CD4-positive, alpha-beta T cell (primary cell): ENCODE data around the gene IRF3. TPM values are rescaled to one million over a fixed set of nuclear protein-coding genes. Genes with fewer than 3 reads are reported as not detected.

Source experiments
- ATAC-seq: fragments of 200-7000 bp; cut with Tn5 transposase; one replicate; pipeline ENCODE4 v1.10.0; 2022; ENCODE audit warnings: mild to moderate bottlenecking; ENCODE audit not compliant: poor library complexity
- CTCF ChIA-PET: fragments of 350-600 bp; sonication (Branson Sonifier 250); formaldehyde crosslinking; loops from one replicate; lab custom pipeline; 2021; ENCODE audit warnings: antibody characterized with exemption, inconsistent platforms; lab: Charles Lee
- POLR2A ChIA-PET: fragments of 350-600 bp; sonication (Branson Sonifier 250); formaldehyde crosslinking; loops from one replicate; lab custom pipeline; 2021; ENCODE audit warnings: antibody characterized with exemption, inconsistent platforms; lab: Charles Lee
- DNase-seq, 14 experiments: peaks; one replicate each; pipeline ENCODE4 v3.0.0-alpha.2; 2013 to 2020; ENCODE audit warnings: mixed read lengths in 2 of 14
- H3K27ac ChIP-seq, 2 donors: one replicate each; pipeline versions ENCODE4 v1.5.1 to v1.7.0; 2013; ENCODE audit warnings: low read length in 2 of 2, low read depth in 1 of 2, mild to moderate bottlenecking in 1 of 2
- H3K27me3 ChIP-seq, 2 experiments: 1 replicate in 1 of 2; 2 replicates in 1 of 2; pipeline versions ENCODE4 v1.6.1 to v1.7.0; 2013; ENCODE audit warnings: low read length in 2 of 2, control low read depth in 1 of 2, mild to moderate bottlenecking in 1 of 2, moderate library complexity in 1 of 2; ENCODE audit not compliant: insufficient read depth in 2 of 2, control insufficient read depth in 1 of 2
- H3K36me3 ChIP-seq: one replicate; pipeline ENCODE4 v1.6.1; 2013; ENCODE audit warnings: low read length, control low read depth; ENCODE audit not compliant: insufficient read depth
- H3K4me1 ChIP-seq: one replicate; pipeline ENCODE4 v1.6.1; 2013; ENCODE audit warnings: low read length, control low read depth; ENCODE audit not compliant: insufficient read depth
- H3K4me3 ChIP-seq: one replicate; pipeline ENCODE4 v1.5.1; 2013; ENCODE audit warnings: mild to moderate bottlenecking, low read length, moderate library complexity
- H3K9me3 ChIP-seq, 2 experiments: 1 replicate in 1 of 2; 2 replicates in 1 of 2; pipeline versions ENCODE4 v1.6.1 to v1.7.0; 2013; ENCODE audit warnings: low read length in 2 of 2, mild to moderate bottlenecking in 2 of 2, control low read depth in 1 of 2, moderate library complexity in 1 of 2; ENCODE audit not compliant: control insufficient read depth in 1 of 2, insufficient read depth in 1 of 2
- H3K27ac Mint-ChIP-seq: one replicate; pipeline ENCODE4 v1.8.0; 2020; ENCODE audit warnings: mixed read lengths
- H3K27me3 Mint-ChIP-seq: one replicate; pipeline ENCODE4 v1.8.0; 2021; ENCODE audit warnings: mixed read lengths
- H3K36me3 Mint-ChIP-seq: one replicate; pipeline ENCODE4 v1.8.0; 2021; ENCODE audit warnings: low read depth, mixed read lengths
- H3K4me1 Mint-ChIP-seq: one replicate; pipeline ENCODE4 v1.8.0; 2021; ENCODE audit warnings: low read depth, mixed read lengths
- H3K4me3 Mint-ChIP-seq: one replicate; pipeline ENCODE4 v1.8.0; 2020; ENCODE audit warnings: mild to moderate bottlenecking, mixed read lengths
- H3K9me3 Mint-ChIP-seq: one replicate; pipeline ENCODE4 v1.8.0; 2020; ENCODE audit warnings: mixed read lengths
- intact Hi-C, 2 experiments: fragments of 100-400 bp; cut with DNase I in 1 of 2; cut with micrococcal nuclease in 1 of 2; formaldehyde crosslinking; loops; one replicate each; pipeline versions ENCODE4 v1.15.1 to v1.9.0; 2023 to 2025; cut with DNase I, micrococcal nuclease
- total RNA-seq, 174 experiments: library from RNA in 2 of 174; stranded (reverse) in 2 of 174; gene quantifications; one replicate each; pipeline ENCODE4 v1.2.3 and lab custom pipeline; 2021 to 2026
- TF ChIP-seq, protein P1 (sequence below): fragments of 200-600 bp; IDR thresholded peaks from one replicate; pipeline ENCODE4 v1.8.0; 2022; ENCODE audit warnings: antibody characterized with exemption, mild to moderate bottlenecking

The IRF3 gene
- total RNA-seq, 2 experiments from 2014 or later, result 109 to 119 TPM

DNA sequence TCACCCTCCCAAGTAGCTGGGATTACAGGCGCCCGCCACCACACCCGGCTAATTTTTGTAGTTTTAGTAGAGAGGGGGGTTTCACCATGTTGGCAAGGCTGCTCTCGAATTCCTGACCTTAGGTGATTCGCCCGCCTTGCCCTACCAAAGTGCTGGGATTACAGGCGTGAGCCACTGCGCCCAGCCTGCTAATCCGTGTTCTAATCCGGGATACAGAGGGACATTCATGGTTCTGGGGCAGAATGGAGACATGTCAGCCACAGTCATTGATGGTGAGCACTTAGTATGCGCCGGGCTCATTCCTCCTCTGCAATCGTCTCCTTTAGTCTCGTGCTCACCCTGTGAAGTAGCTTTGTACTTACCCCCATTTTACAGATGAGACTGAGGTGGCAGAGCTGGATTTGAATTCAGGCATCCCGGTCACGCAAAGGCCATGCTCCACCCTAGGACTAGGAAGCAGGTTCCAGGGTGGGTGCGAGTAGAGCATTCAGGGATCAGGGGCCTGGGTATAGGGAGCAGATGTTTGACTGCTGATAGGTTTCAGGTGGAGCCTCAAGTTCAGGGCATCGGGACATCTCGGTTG lies 34.0 kb downstream of the IRF3 start:
- no peaks in the 10 kb centered on the region for H3K4me1 Mint-ChIP-seq
- Histone ChIP-seq H3K4me1 (no peaks in the 10 kb centered on the region), H3K27me3 (no peaks in the 10 kb centered on the region), H3K27ac (no peak overlapping the region), H3K9me3 (no peaks in the 10 kb centered on the region), H3K4me3 (no peak overlapping the region), H3K36me3 (peaks cover 5% of the 10 kb centered on the region)
- CTCF ChIA-PET, result no interaction called here
- no peak overlapping the region for H3K27ac Mint-ChIP-seq
- intact Hi-C loops, result no loop called here
- H3K27me3 Mint-ChIP-seq, result no peaks in the 10 kb centered on the region
- DNase-seq, result no peak
- TF ChIP-seq, protein P1, sequence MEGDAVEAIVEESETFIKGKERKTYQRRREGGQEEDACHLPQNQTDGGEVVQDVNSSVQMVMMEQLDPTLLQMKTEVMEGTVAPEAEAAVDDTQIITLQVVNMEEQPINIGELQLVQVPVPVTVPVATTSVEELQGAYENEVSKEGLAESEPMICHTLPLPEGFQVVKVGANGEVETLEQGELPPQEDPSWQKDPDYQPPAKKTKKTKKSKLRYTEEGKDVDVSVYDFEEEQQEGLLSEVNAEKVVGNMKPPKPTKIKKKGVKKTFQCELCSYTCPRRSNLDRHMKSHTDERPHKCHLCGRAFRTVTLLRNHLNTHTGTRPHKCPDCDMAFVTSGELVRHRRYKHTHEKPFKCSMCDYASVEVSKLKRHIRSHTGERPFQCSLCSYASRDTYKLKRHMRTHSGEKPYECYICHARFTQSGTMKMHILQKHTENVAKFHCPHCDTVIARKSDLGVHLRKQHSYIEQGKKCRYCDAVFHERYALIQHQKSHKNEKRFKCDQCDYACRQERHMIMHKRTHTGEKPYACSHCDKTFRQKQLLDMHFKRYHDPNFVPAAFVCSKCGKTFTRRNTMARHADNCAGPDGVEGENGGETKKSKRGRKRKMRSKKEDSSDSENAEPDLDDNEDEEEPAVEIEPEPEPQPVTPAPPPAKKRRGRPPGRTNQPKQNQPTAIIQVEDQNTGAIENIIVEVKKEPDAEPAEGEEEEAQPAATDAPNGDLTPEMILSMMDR, result no peak
- no peaks in the 10 kb centered on the region for H3K9me3 Mint-ChIP-seq
- H3K36me3 Mint-ChIP-seq, result peaks cover 12% of the 10 kb centered on the region
- POLR2A ChIA-PET, result interaction anchor here (1.5 to 2.5 kb wide), 4 partner anchors 8 to 45 kb away, joined by 3 to 11 read pairs (median 10); partner anchors contain the start of genes PRMT1 and RRAS
- no peak overlapping the region for H3K4me3 Mint-ChIP-seq
- ATAC-seq, result no peak

DNA sequence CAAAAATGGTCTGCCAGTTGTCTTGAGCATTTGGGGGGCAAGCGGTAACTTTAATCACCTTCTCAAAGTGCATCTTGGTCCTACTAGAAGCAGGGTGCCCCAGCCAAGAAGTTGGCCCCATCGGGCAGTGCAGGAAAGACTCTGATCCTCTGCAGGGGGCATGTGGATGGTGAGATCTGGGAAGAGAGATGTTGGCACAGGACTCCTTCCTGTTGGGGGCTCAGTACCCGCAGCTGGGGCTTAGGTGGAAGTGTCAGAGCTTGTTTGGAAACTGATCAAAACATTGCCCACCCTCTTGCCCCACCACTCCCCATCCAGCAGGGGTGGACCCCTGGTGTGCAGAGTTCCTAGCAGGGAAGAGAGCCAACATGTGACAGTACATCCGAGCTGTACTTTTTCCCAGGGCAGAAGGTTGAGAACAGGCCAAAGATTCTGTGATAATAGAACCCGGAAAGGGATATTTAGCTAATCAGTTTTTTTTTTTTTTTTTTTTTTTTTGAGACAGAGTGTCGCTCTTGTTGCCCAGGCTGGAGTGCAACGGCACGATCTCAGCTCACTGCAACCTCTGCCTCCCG lies 34.6 kb downstream of the IRF3 start:
- ATAC-seq (no peak), DNase-seq (no peak)
- intact Hi-C loops, result no loop called here
- Mint-ChIP-seq H3K9me3 (no peaks in the 10 kb centered on the region), H3K27ac (peak overlapping the region; percentile 61), H3K36me3 (peaks cover 12% of the 10 kb centered on the region), H3K4me3 (no peak overlapping the region), H3K27me3 (no peaks in the 10 kb centered on the region), H3K4me1 (no peaks in the 10 kb centered on the region)
- no peaks in the 10 kb centered on the region for H3K27me3 ChIP-seq
- no peaks in the 10 kb centered on the region for H3K4me1 ChIP-seq
- no peaks in the 10 kb centered on the region for H3K9me3 ChIP-seq
- TF ChIP-seq, protein P1, result no peak
- H3K27ac ChIP-seq, result no peak overlapping the region
- ChIA-PET CTCF (interaction anchor here (0.7 kb wide), 1 partner anchor 575 kb away, joined by 3 read pairs; no protein-coding TSS in a partner anchor), POLR2A (interaction anchor here (1.1 to 2.5 kb wide), 4 partner anchors 9 to 46 kb away, joined by 3 to 11 read pairs (median 7); partner anchors contain the start of genes PRMT1, PRR12 and RRAS)
- no peak overlapping the region for H3K4me3 ChIP-seq
- peaks cover 5% of the 10 kb centered on the region for H3K36me3 ChIP-seq

DNA sequence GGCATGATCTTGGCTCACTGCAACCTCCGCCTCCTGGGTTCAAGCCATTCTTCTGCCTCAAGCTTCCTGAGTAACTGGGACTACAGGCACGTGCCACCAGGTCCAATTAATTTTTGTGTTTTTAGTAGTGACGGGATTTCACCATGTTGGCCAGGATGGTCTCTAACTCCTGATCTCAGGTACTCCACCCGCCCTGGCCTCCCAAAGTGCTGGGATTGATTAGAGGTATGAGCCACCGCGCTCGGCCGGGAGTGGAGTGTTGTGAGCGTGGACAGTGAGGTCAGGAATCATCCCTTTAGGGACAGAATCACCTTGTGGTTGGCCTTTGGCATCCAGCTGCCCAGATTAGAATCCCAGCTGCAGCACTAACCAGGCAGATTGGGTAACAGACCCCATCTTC lies 36.0 kb downstream of the IRF3 start:
- CTCF ChIA-PET, result no interaction called here
- Mint-ChIP-seq H3K9me3 (no peaks in the 10 kb centered on the region), H3K36me3 (peaks cover 16% of the 10 kb centered on the region), H3K4me1 (no peaks in the 10 kb centered on the region), H3K27me3 (no peaks in the 10 kb centered on the region), H3K4me3 (no peak overlapping the region), H3K27ac (no peak overlapping the region)
- Histone ChIP-seq H3K27ac (no peak overlapping the region), H3K4me1 (no peaks in the 10 kb centered on the region), H3K4me3 (no peak overlapping the region), H3K9me3 (no peaks in the 10 kb centered on the region), H3K36me3 (peaks cover 13% of the 10 kb centered on the region), H3K27me3 (no peaks in the 10 kb centered on the region)
- ATAC-seq (no peak), DNase-seq (no peak)
- POLR2A ChIA-PET, result interaction anchor here (2.5 kb wide), 1 partner anchor 10 kb away, joined by 11 read pairs; the partner anchor contains the start of gene RRAS
- TF ChIP-seq, protein P1, result no peak
- intact Hi-C loops, result no loop called here
